HG03457 (cell line): Measurements from ENCODE around the gene AFAP1L2.

Experiments
- ATAC-seq: cut with Tn5 transposase; IDR thresholded peaks from one replicate; pipeline ENCODE4 v1.9.1; 2021; ENCODE audit warnings: moderate number of reproducible peaks; ENCODE audit not compliant: unreplicated experiment

AFAP1L2 gene

GRCh38 chr10:114391599-114391998, 12.7 kb downstream of the AFAP1L2 start:
- ATAC-seq, result no peak

- ATAC-seq, result no peak
Observed at GRCh38 chr10:114389426-114389825, 14.9 kb downstream of the AFAP1L2 start.

- peak; percentile 72 for ATAC-seq
Observed at GRCh38 chr10:114388275-114388674, 16.0 kb downstream of the AFAP1L2 start.

GRCh38 chr10:114387784-114388183, 16.5 kb downstream of the AFAP1L2 start:
- ATAC-seq, result no peak

GRCh38 chr10:114386452-114386851, 17.9 kb downstream of the AFAP1L2 start:
- no peak for ATAC-seq

GRCh38 chr10:114385557-114385956, 18.7 kb downstream of the AFAP1L2 start:
- no peak for ATAC-seq

GRCh38 chr10:114384601-114385000, 19.7 kb downstream of the AFAP1L2 start:
- ATAC-seq, result no peak

GRCh38 chr10:114384181-114384580, 20.1 kb downstream of the AFAP1L2 start:
- ATAC-seq, result no peak

- ATAC-seq, result no peak
Observed at GRCh38 chr10:114380797-114381196, 23.5 kb downstream of the AFAP1L2 start.

- no peak for ATAC-seq
Observed at GRCh38 chr10:114380060-114380459, 24.2 kb downstream of the AFAP1L2 start.

GRCh38 chr10:114379631-114380041, 24.7 kb downstream of the AFAP1L2 start:
- ATAC-seq, result no peak

- no peak for ATAC-seq
Observed at GRCh38 chr10:114376523-114376922, 27.8 kb downstream of the AFAP1L2 start.

- no peak for ATAC-seq
Observed at GRCh38 chr10:114375047-114375446, 29.3 kb downstream of the AFAP1L2 start.

GRCh38 chr10:114374053-114374791, 30.1 kb downstream of the AFAP1L2 start:
- ATAC-seq, result no peak

GRCh38 chr10:114373631-114374030, 30.7 kb downstream of the AFAP1L2 start:
- no peak for ATAC-seq

GRCh38 chr10:114372995-114373394, 31.3 kb downstream of the AFAP1L2 start:
- no peak for ATAC-seq

GRCh38 chr10:114372179-114372578, 32.1 kb downstream of the AFAP1L2 start:
- ATAC-seq, result no peak

- no peak for ATAC-seq
Observed at GRCh38 chr10:114370966-114371365, 33.3 kb downstream of the AFAP1L2 start.

GRCh38 chr10:114370199-114370598, 34.1 kb downstream of the AFAP1L2 start:
- no peak for ATAC-seq

- no peak for ATAC-seq
Observed at GRCh38 chr10:114368057-114368391, 36.3 kb downstream of the AFAP1L2 start.

GRCh38 chr10:114367351-114368056, 36.8 kb downstream of the AFAP1L2 start:
- no peak for ATAC-seq

GRCh38 chr10:114364726-114365125, 39.6 kb downstream of the AFAP1L2 start:
- no peak for ATAC-seq
